Measurements from ENCODE around the gene TMSB15C.
"Not testable (repeated sequence)": the region's sequence is repeated elsewhere in the genome, so short reads cannot be mapped to it uniquely, and the experiment has no call there.

DNA sequence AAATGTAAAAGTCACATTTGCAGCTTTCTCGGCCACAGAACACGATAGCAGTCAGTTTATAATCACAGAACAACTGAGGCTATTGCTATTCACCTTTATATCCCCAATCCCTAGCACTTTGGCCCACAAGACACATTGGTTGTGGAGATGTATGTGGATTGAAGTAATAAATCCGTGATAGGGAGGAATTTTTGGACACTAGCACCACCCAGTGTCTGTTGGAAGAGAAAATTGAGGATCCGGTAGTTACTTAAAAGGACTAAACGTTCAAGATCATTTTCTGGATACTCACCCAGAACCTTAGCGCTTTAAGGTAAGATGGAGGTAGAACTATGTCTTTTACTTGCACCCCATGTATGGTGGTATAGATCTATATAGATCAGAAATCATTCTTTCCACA is 1.8 kb upstream of the TMSB15C start:
- TF ChIP-seq, protein P1, sequence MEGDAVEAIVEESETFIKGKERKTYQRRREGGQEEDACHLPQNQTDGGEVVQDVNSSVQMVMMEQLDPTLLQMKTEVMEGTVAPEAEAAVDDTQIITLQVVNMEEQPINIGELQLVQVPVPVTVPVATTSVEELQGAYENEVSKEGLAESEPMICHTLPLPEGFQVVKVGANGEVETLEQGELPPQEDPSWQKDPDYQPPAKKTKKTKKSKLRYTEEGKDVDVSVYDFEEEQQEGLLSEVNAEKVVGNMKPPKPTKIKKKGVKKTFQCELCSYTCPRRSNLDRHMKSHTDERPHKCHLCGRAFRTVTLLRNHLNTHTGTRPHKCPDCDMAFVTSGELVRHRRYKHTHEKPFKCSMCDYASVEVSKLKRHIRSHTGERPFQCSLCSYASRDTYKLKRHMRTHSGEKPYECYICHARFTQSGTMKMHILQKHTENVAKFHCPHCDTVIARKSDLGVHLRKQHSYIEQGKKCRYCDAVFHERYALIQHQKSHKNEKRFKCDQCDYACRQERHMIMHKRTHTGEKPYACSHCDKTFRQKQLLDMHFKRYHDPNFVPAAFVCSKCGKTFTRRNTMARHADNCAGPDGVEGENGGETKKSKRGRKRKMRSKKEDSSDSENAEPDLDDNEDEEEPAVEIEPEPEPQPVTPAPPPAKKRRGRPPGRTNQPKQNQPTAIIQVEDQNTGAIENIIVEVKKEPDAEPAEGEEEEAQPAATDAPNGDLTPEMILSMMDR (IDR thresholded peaks at IDR 0.05): not testable (repeated sequence)
- TF ChIP-seq ZFX (IDR thresholded peaks at IDR 0.05; ENCODE audit: borderline replicate concordance): not testable (repeated sequence)
